PFSK-1 (cell line): ENCODE data around the gene ACHE.

Experiments
- POLR2AphosphoS5 ChIP-seq: IDR thresholded peaks from 2 replicates; pipeline ENCODE4 v1.6.1; 2012; ENCODE audit warnings: low read depth, mild to moderate bottlenecking, control low read depth, low read length, moderate library complexity
- SIN3A ChIP-seq: IDR thresholded peaks from 2 replicates; pipeline ENCODE4 v1.6.1; 2012; ENCODE audit warnings: mild to moderate bottlenecking, low read length, moderate library complexity, borderline replicate concordance; ENCODE audit not compliant: insufficient read depth
- TF ChIP-seq, protein P1 (sequence below), 2 experiments: IDR thresholded peaks; 2 replicates each; pipeline versions ENCODE4 v1.6.1 to v1.8.0; 2011 to 2012; ENCODE audit warnings: low read depth in 2 of 2, low read length in 2 of 2, control low read depth in 1 of 2, inconsistent platforms in 1 of 2, mild to moderate bottlenecking in 1 of 2, moderate library complexity in 1 of 2; ENCODE audit not compliant: insufficient read depth in 1 of 2

- no peak for TF ChIP-seq SIN3A
- TF ChIP-seq, protein P1, sequence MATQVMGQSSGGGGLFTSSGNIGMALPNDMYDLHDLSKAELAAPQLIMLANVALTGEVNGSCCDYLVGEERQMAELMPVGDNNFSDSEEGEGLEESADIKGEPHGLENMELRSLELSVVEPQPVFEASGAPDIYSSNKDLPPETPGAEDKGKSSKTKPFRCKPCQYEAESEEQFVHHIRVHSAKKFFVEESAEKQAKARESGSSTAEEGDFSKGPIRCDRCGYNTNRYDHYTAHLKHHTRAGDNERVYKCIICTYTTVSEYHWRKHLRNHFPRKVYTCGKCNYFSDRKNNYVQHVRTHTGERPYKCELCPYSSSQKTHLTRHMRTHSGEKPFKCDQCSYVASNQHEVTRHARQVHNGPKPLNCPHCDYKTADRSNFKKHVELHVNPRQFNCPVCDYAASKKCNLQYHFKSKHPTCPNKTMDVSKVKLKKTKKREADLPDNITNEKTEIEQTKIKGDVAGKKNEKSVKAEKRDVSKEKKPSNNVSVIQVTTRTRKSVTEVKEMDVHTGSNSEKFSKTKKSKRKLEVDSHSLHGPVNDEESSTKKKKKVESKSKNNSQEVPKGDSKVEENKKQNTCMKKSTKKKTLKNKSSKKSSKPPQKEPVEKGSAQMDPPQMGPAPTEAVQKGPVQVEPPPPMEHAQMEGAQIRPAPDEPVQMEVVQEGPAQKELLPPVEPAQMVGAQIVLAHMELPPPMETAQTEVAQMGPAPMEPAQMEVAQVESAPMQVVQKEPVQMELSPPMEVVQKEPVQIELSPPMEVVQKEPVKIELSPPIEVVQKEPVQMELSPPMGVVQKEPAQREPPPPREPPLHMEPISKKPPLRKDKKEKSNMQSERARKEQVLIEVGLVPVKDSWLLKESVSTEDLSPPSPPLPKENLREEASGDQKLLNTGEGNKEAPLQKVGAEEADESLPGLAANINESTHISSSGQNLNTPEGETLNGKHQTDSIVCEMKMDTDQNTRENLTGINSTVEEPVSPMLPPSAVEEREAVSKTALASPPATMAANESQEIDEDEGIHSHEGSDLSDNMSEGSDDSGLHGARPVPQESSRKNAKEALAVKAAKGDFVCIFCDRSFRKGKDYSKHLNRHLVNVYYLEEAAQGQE (IDR thresholded peaks at IDR 0.05; ENCODE audit: insufficient read depth in 1 of 2, low read depth in 2 of 2, low read length in 2 of 2): no peak
- no peak for TF ChIP-seq POLR2AphosphoS5
Measured at GRCh38 chr7:100895701-100895955, at the start of gene ACHE.
